Tibial artery (tissue), 4 donors: Measurements from ENCODE around the gene SEMA4C.

ENCODE experiments used
- DNase-seq, 2 donors: peaks; one replicate each; pipeline ENCODE4 v3.0.0-alpha.2; 2019
- H3K27ac ChIP-seq, 2 donors: fragments of 200-600 bp; sonication (generic) in 1 of 2; 1 replicate in 1 of 2; 2 replicates in 1 of 2; pipeline ENCODE4 v1.5.1; 2018 to 2019; ENCODE audit warnings: mild to moderate bottlenecking in 1 of 2
- H3K27me3 ChIP-seq, 2 donors: fragments of 200-600 bp; sonication (generic) in 1 of 2; one replicate each; pipeline versions ENCODE4 v1.5.1 to v1.6.0; 2016 to 2019
- H3K36me3 ChIP-seq, 3 donors: fragments of 200-600 bp; sonication (generic) in 2 of 3; one replicate each; pipeline ENCODE4 v1.5.1; 2016 to 2019; ENCODE audit warnings: mild to moderate bottlenecking in 2 of 3
- H3K4me1 ChIP-seq, 4 donors: fragments of 200-600 bp; sonication (generic) in 2 of 4; 1 replicate in 3 of 4; 2 replicates in 1 of 4; pipeline ENCODE4 v1.5.1; 2016 to 2019
- H3K4me3 ChIP-seq, 2 donors: fragments of 200-600 bp; sonication (generic) in 1 of 2; 1 replicate in 1 of 2; 2 replicates in 1 of 2; pipeline ENCODE4 v1.5.1; 2018 to 2019; ENCODE audit warnings: mild to moderate bottlenecking in 2 of 2
- H3K9me3 ChIP-seq, 3 donors: fragments of 200-600 bp; sonication (generic) in 1 of 3; one replicate each; pipeline ENCODE4 v1.5.1; 2016 to 2019
- CTCF ChIP-seq, 2 experiments: fragments of 200-600 bp in 1 of 2; fragments of 450-650 bp in 1 of 2; IDR thresholded peaks; one replicate each; pipeline ENCODE4 v1.5.1; 2017 to 2019; ENCODE audit warnings: antibody characterized with exemption in 2 of 2, mild to moderate bottlenecking in 1 of 2, moderate library complexity in 1 of 2
- intact Hi-C: fragments of 100-400 bp; cut with DNase I; formaldehyde crosslinking; loops from one replicate; pipeline ENCODE4 v1.15.0; 2023; ENCODE audit warnings: low total_unique reads

Gene SEMA4C

DNA sequence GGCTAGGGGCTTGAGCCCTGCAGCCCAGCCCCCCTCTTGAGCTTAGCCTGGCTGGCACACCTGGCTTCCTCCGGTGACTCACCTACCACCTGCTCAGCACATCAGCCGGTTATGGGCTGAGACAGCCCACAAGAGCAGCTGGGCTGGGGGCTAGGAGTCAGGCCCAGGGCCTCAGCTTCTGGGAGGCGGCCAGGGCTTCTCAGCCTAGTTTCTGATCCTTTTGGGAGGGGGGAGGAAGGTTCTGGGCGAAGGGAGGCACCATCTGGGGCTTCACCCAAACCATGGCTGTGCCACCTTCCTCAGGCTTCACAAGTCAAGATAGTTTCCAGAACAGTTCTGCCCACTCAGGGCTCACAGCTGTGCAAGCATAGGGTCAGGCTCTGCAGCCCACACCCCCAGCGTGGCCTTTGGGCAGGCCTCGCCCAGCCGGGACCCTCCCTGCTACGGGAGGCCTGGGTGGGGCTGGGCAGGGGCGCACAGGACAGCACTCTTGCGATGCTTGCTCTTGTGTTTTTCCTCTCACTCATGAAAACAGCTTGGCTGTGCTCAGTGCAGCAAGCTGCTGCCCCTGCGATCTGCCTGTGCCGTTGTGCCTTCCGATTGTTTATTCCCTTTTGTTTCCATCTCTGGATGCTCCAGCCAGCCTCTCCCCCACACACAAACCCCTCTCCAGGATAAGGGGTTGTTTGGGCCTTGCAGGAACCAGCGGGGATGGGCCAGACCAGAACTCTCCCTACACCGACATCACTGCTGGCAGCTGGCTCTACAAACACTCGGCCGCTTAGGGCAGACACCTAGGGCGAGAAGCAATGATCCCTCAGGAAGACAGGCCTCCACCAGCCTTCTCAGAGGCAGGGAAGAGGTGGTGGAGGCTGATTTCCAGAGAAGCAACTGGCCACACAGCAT is 26.1 kb upstream of the SEMA4C start:
- Histone ChIP-seq H3K27ac (no peak overlapping the region), H3K27me3 (no peaks in the 10 kb centered on the region), H3K4me1 (peaks cover 0 to 61% (median 22%) of the 10 kb centered on the region in 4 donors), H3K4me3 (no peak overlapping the region), H3K9me3 (no peaks in the 10 kb centered on the region), H3K36me3 (no peaks in the 10 kb centered on the region)
- intact Hi-C loops: no loop called here
- DNase-seq: no peak
- TF ChIP-seq CTCF (IDR thresholded peaks at IDR 0.05): no peak

GRCh38 chr2:96895032-96895745 is 25.3 kb upstream of the SEMA4C start:
- DNase-seq: no peak
- intact Hi-C loops: no loop called here
- Histone ChIP-seq H3K9me3 (no peaks in the 10 kb centered on the region), H3K27me3 (no peaks in the 10 kb centered on the region), H3K27ac (no peak overlapping the region), H3K36me3 (no peaks in the 10 kb centered on the region), H3K4me3 (no peak overlapping the region), H3K4me1 (peaks cover 0 to 69% (median 31%) of the 10 kb centered on the region in 4 donors)
- TF ChIP-seq CTCF (IDR thresholded peaks at IDR 0.05): no peak

DNA sequence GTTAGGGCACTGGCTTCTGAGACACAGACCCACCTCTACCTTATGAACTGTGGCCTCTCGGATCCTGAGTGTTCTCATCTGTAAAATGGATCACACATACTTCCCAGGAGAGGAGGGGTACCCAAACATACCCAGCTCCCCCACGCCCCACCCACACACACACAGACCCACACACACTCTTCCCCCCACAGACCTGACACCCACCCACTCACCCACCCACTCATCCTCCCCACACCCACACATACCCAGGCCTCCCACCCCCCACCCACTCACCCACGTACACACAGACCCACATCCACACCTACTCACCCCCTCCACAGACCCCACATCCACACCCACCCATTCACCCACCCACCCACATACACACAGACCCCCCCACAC is 24.3 kb upstream of the SEMA4C start:
- no peak for TF ChIP-seq CTCF (IDR thresholded peaks at IDR 0.05)
- DNase-seq: no peak
- Histone ChIP-seq H3K4me1 (peaks cover 0 to 71% (median 35%) of the 10 kb centered on the region in 4 donors), H3K36me3 (no peaks in the 10 kb centered on the region), H3K27me3 (no peaks in the 10 kb centered on the region), H3K4me3 (no peak overlapping the region), H3K9me3 (no peaks in the 10 kb centered on the region), H3K27ac (no peak overlapping the region)
- intact Hi-C loops: no loop called here

DNA sequence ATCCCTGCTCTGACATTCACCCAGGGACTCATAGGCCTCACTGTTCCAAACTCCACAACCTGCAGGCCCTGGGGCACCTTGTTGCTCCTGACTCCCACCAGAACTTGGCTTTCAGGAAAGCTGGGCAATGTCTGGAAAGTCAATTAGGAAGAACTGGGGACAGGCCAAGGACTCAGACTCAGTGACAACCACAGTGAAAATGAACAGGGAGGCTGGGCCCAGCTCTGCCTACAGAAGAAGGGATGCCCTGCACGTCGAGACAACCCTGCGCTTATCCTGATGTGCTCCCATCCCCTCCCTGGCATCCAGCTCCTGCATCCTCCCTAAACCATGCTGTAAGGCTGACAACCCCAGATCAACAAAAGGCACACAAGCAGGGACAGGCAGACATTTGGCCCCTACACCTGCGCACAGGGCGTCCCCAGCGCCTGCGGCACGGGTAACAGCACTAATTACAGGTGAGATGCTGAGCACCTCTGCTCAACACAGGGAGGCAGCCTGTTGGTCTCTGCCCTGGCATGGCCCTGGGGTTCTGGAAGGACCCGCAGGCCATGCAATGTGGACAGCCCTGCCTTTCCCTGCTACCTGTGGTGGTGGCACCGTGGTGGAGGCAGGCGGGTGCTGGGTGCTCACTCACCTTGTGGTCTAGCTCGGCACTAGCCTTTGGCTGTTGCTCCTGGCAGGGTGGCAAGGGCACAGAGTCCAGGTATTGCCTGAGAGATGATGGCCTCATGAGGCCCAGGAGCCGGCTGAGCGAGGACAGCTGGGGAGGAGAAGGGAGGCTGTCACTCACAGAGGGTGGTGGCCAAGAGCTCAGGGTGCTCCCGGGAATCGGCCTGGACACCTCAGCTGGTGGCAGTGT is 23.6 kb upstream of the SEMA4C start:
- Histone ChIP-seq H3K4me3 (no peak overlapping the region), H3K9me3 (no peaks in the 10 kb centered on the region), H3K27ac (peak overlapping the region in 1 of 2 donors; percentile 18), H3K4me1 (peaks cover 3 to 72% (median 41%) of the 10 kb centered on the region in 4 donors), H3K36me3 (no peaks in the 10 kb centered on the region), H3K27me3 (no peaks in the 10 kb centered on the region)
- DNase-seq: no peak
- intact Hi-C loops: no loop called here
- no peak for TF ChIP-seq CTCF (IDR thresholded peaks at IDR 0.05)

DNA sequence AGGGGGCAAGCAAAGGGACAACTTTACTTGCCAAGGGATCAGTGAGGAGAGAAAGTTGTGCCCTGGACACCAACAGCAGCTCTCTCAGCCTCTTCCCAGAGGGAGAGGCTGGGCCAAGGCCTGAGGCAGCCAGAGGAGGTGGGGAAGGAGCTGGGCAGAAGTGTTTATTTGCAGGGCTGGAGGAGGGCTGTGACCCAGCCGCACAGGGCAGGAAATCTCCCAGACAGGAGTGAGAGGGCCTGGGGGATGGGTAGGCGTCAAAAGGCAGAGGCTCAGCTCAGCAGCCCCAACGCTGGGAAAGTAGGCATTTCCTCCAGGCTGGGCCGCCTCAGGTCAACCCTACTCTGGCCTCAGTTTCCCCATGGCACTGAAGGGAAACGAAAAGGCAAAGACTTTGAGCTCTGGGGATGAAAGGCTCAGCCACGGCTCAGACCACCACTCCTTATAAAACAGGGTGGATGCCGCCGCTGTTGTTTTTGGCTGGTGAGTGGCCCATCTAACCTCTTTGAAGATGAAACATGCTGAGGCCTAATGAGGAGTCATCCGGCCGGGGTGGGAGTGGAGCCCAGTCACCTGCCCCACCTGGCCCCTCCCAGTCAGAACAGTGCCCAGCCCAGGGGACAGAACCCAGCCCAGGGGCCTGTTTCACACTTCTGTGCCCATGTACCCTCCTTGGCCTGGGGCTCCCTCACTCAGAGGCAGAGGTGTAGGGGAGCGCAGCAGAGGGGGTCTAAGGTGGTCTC is 21.9 kb upstream of the SEMA4C start:
- no peaks in the 10 kb centered on the region for H3K27me3 ChIP-seq
- no peaks in the 10 kb centered on the region for H3K36me3 ChIP-seq
- intact Hi-C loops: no loop called here
- peak in 1 of 2 donors; percentile 82 for DNase-seq
- no peak for TF ChIP-seq CTCF (IDR thresholded peaks at IDR 0.05)
- H3K9me3 ChIP-seq: no peaks in the 10 kb centered on the region
- peaks cover 4 to 81% (median 57%) of the 10 kb centered on the region in 4 donors for H3K4me1 ChIP-seq
- peak overlapping the region; percentile 63 to 72 for H3K27ac ChIP-seq
- H3K4me3 ChIP-seq: no peak overlapping the region
